Activated gamma-delta T cell treated with Interleukin-2 at 50 U/mL for 16 hours (primary cell): ENCODE data around the gene BCL2L1.

Experiments
- DNase-seq: peaks from one replicate; pipeline ENCODE4 v3.0.0-alpha.2; 2020

The BCL2L1 gene

DNA sequence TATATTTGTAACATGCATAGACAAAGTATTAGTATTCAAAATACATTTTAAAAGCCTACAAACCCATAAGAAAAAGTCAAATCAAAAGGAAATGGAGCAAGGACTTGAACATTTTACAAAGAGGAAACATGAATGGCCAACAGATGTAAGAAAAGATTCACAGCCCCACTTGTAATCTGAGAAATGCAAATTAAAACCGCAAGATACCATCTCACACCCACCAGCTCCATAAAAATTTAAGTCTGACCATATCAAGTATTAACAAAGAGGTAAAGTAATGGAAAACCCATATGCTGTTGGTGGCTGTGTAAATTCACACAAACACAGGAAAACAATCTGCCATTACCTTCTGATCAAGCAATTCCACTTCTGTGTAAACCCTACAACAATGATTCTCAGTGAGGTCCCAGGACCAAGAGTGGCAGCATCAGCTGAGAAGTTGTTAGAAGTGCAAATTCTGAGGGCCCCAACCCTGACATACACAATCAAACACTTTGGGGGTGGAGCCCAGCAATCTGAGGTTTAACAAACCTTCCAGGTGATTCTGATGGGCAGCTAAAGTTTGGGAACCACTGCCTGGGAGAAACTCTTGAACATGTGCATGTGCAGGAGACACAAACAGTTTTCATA lies 30.9 kb downstream of the BCL2L1 start:
- DNase-seq = no peak

DNA sequence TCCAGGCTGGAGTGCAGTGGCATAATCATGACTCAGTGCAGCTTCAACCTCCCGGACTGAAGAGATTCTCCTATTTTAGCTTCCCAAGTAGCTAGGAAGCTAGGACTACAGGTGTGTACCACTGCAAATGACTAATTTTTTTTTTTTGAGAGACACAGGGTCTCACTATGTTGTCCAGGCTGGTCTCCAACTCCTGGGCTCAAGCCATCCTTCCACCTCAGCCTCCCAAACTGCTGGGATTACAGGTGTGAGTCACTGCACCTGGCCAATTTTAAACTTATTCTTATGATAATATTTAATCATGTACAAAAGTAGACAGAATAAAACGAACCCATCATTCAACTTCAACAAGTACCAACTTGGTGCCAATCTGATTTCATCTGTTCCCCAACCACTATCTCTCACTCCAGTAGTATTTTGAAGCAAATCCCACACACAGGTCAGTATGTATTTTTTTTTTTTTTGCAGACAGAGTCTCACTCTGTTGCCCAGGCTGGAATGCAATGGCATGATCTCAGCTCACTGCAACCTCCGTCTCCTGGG lies 32.5 kb downstream of the BCL2L1 start:
- DNase-seq = no peak

DNA sequence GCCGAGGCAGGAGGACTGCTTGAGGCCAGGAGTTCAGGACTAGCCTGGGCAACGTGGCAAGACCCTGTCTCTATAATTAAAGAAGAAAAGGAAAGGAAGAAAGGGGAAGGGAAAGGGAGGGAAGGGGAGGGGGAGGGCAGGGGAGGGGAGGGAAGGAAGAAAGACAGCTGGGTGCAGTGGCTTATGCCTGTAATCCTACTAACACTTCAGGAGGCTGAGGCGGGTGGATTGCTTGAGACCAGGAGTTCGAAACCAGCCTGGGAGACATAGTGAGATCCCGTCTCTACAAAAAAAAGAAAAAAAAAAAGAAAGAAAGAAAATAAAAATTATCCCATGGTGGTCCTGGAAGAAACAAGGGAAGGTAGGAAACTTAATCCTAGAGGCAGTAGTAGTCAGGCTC lies 33.5 kb downstream of the BCL2L1 start:
- DNase-seq = no peak

DNA sequence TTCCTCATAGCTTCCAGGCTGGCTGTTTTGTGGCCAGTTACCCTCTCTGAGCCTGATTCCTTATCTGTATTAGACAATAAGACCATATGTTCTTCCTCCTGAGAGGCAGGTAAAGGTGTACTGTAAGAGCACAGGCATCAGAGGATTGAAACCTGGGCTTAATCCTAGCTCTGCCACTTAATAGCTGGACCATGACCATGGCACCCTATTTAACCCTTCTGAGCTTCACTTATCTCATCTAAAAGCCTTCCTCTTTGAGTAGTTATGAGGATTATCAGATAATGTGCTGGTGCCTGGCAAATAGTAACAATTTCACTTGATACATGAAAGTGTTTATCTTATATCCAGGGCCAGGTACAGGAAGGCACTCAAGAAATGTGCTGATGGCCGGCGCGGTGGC lies 34.9 kb downstream of the BCL2L1 start:
- DNase-seq = no peak

DNA sequence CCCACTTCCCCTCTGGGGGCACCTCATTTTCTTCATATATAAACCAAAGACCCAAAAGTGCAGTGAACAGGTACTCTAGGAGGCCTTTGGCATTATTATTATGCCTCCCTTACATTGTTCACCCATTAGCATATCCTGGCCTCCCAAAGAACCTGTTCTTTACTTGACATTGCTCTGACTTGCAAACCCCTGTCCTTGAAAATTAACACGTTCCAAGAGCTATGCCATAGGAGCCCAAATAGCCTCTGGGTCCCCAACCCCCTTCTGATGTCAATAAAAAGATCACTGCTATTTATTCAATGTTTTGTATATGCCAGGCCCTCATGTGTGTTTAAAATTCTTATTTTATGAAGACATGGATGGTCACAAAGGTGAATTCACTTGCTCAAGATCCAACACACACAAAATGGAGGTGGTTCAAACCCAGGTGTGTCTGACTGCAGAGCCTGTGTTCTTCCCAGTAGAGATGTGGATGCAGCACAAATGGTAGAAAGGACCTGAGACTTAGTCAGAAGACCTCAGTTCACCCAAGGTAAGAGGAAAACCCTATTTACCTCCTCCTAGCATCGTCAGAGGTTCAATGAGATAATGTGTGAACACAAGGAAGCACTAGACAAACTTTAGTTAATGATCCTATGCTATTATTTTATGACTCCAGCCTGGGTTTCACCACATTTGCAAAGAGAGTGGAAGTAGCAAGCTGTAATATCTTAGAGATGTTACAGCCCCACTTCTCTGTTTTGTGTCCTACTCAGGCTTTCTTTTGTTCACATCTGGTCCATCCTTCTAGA lies 36.6 kb downstream of the BCL2L1 start:
- no peak for DNase-seq

DNA sequence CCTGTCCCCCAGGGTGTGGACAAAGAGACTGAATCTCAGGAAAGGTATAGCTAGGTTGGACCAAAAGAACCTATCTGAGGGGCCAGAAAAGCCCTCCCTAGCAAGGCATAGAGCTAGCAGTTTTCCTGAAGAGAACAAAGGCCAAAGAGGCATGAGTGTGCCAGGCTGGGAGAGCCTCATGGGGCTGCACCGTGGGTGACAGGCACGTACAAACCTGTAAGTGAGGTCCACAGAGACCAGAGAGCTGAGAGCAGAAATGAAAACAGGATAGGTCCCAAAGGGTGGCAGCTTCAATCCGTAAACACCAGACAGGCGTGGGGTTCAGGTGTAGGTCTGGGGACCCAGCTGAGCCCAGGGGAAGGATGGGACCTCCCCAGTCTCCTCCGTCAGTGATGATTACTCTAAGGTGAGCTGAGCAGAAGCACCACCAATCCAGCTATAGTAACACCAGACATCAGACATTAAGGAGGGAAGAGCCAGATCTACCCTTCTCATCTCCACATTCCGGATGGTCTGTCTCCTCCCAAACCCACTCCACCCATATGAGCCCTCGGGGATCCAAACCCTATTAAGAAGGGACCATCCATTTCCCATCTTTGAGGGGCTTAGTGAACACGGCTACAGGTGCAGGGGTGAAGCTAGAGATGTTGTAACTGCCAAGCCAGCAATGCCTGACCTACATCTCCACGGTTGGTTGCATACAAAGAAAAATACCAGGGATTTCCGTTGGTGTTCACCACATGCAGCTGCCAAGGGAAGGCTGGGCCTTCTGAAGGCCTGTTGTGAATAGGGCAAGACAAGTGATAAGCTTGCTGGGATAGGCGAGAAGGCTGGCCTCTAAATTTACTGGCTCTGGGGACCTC lies 38.3 kb downstream of the BCL2L1 start:
- peak; percentile 23 for DNase-seq

GRCh38 chr20:31682927-31683326 lies 39.7 kb downstream of the BCL2L1 start:
- DNase-seq = no peak

- DNase-seq = no peak
Observed at GRCh38 chr20:31682352-31682751, 40.3 kb downstream of the BCL2L1 start.

DNA sequence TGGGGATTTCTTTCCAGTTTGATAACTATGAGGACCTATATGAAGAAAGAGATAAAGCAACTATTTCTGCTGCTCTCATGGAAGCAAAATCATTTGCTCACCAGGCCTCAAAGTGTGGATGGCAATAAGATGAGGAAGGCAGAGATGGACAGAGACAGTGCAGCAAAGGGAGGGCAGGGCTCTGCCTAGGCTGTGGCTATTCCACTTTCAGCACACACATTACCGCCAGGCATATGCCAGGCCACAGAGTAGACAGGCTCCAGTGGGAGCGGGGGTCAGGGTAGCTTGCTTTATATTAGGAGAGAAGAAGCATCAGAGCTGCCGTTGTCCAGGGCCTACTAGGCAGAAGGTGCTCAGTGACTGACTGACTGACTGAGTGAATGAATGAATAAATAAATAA lies 40.9 kb downstream of the BCL2L1 start:
- no peak for DNase-seq

DNA sequence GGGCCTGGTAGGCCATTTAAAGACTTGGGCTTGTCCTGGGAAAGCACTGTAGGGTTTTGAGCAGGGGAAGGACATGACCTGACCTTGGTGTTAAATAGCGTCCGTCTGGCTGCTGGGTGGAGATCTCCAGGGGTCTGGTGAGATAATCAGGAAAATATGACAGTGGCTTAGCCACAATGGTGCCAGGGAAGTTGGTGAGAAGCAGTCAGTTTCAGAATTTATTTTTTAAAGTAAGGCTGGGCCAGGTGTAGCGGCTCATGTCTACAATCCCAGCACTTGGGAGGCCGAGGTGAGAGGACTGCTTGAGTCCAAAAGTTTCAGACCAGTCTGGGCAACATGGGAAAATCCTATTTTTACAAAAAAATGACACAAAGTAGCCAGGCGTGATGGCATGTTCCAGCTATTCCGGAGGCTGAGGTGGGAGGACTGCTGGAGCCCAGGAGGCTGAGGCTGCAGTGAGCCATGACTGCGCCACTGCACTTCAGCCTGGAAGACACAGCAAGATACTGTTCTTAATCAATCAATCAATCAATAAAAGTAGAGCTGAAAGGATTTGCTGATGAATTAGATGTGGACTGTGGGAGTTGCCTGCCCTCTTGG lies 41.4 kb downstream of the BCL2L1 start:
- no peak for DNase-seq

GRCh38 chr20:31680286-31681127 lies 42.2 kb downstream of the BCL2L1 start:
- DNase-seq = no peak

- no peak for DNase-seq
Observed at GRCh38 chr20:31679357-31680285, 43.0 kb downstream of the BCL2L1 start.

GRCh38 chr20:31678389-31679356 lies 44.0 kb downstream of the BCL2L1 start:
- no peak for DNase-seq

DNA sequence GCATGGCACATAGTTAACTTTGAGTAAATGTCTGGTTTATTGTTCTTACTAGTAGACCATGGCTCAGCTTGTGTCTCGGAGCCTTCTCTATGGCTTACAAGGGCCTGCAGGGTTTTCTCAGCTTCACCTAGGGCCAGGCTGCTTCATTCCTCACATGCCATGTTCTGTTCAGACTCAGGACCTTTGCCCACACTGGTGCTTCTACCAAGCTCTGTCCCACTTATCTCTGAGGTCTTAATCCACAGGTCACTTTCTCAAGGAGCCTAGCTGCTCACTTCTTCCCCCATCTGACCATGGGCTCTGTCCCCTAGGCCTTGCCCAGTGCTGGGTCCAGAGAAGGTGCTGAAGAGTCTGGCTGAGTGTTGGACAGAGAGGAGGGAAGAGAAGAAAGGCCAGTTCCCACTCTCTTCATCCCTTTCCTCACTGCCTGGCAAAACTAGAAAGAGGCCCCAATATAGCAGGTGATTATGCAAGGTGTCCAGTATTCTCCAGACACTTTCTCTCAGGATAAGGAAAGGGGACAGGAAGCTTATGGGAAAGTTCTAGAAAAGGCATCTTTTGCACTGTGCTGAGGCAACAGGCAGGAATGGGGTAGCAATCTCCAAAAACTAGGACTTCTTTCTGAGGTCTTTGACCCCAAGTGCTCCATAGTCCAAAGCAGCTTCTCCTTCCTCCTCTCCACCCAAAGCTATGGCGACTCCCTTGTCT lies 45.0 kb downstream of the BCL2L1 start:
- DNase-seq = no peak

DNA sequence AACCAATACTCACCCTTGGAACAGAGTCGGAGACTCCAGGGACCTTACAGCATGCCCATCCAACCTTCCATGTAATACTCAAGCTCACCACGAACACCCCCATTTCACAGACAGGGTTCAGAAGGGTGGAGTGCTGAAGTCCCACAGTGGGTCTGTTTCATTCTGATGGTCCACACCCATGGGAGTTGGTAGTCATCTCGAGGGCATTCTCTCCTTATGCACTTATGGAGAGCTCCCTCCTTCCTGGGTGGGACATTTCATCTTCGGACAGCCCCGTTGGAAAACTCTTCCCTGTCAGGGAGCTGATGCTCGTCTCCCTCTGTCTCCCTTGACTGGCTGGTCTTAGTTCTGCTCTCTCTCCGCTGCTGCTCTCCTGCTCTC lies 46.1 kb downstream of the BCL2L1 start:
- no peak for DNase-seq

GRCh38 chr20:31675828-31676608 lies 46.6 kb downstream of the BCL2L1 start:
- DNase-seq = peak; percentile 64

GRCh38 chr20:31674895-31675827 lies 47.5 kb downstream of the BCL2L1 start:
- DNase-seq = peak; percentile 60
